ENCODE data around the gene KIF5C.

KIF5C gene

GRCh38 chr2:149075105-149075504, 200.1 kb downstream of the KIF5C start:
- Mint-ChIP-seq H3K27me3 (peaks cover 35% of the 10 kb centered on the region), H3K9me3 (no peaks in the 10 kb centered on the region), H3K4me3 (no peak overlapping the region), H3K4me1 (ENCODE audit: low read depth) (peaks cover 3% of the 10 kb centered on the region), H3K36me3 (ENCODE audit: low read depth) (no peaks in the 10 kb centered on the region), H3K27ac (no peak overlapping the region)

GRCh38 chr2:149075853-149076252, 200.8 kb downstream of the KIF5C start:
- H3K9me3 Mint-ChIP-seq = no peaks in the 10 kb centered on the region
- no peaks in the 10 kb centered on the region for H3K36me3 Mint-ChIP-seq (ENCODE audit: low read depth)
- H3K4me1 Mint-ChIP-seq (ENCODE audit: low read depth) = no peaks in the 10 kb centered on the region
- no peak overlapping the region for H3K27ac Mint-ChIP-seq
- no peak overlapping the region for H3K4me3 Mint-ChIP-seq
- peaks cover 33% of the 10 kb centered on the region for H3K27me3 Mint-ChIP-seq

Measured in stimulated activated naive CD8-positive, alpha-beta T cell treated with anti-CD3 and anti-CD28 coated beads, Interleukin-15, Interleukin-2, amounts not matched to agents 100 ng/mL and 50 ng/mL, for 24 hours (primary cell).